HG03196 (cell line): ENCODE measurements around the gene TMEM163.

Source experiments
- ATAC-seq: cut with Tn5 transposase; IDR thresholded peaks from one replicate; pipeline ENCODE4 v1.9.1; 2021; ENCODE audit not compliant: unreplicated experiment

Gene TMEM163

DNA sequence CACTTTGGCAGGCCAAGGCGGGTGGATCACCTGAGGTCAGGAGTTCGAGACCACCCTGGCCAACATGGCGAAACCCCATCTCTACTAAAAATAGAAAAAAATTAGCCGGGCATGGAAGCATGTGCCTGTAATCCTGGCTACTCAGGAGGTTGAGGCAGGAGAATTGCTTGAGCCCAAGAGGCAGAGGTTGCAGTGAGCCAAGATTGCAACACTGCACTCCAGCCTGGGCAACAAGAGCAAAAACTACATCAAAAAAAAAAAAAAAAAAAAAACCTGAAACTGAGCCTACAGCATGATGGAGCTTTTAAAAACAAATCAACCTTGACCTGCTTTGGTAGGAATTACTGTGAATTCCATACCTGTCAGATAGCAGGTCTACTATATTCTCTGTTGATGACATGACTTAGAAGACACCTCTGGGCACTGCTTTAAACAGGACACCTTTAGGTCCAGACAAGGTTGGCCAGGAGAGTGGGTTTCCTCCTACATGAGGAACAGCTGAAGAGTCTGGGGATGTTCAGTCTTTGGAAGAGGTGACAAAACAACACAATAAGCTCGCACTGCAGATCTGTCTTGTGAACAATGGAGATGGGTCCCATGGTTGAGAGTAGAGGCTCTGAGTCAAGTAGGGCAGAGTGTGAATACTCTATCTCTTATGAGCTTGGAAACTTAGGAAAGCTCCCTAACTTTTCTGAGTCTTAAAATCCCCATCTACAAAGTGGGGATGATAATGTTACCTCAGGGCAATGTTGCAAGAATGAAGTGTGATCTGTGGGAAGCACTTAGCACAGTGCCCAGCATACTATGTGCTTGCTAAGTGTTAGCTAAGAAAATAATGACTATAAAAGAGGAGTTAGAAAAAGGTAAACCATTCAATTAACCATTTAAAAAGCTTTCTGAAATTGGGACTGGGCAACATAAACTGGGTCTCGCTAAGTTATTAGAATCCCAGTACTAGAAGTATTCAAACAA lies 25.2 kb downstream of the TMEM163 start:
- ATAC-seq = no peak

DNA sequence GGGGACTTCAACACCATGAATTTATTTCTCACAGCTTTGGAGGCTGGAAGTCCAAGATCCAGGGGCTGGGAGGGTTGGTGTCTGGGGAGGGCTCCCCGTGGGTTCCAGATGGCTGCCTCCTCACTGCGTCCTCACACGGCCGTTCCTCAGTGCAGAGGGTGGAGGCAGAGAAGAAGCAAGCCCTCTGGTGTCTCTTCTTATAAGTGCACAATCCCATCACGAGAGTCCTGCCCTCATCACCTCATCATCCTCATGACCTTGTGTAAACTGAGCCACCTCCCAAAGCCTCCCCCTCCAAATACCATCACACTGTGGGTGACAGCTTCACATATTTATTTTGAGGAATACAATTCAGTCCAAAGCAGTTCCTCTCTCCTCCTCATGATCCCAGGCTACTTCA lies 26.3 kb downstream of the TMEM163 start:
- ATAC-seq = no peak

DNA sequence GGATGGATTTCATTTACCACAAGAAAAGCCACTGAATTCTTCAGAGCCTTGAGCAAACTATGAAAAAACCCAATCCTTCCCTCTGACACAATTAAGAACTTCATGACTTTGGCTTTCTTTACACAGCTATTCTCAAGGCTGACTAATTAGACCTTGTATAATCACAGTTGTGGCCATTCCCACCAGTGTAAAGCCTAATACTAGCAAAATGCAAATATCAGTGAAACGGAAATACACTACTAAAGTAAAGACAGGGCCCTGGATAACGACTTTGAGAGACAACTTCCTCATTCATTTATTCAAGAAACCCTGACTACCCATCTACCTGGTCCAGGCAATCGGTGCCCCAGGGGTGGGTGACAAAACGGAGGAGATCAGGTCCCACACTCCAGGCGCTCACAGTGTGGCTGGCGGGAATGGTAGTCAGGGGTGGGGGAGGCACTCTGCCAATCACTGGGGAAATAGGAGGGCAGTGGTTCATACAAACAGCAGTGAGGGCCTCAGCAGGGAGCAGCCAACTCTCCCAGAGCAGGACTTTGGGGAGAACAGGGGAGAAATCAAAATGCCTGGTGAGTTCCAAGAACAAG lies 28.1 kb downstream of the TMEM163 start:
- no peak for ATAC-seq

DNA sequence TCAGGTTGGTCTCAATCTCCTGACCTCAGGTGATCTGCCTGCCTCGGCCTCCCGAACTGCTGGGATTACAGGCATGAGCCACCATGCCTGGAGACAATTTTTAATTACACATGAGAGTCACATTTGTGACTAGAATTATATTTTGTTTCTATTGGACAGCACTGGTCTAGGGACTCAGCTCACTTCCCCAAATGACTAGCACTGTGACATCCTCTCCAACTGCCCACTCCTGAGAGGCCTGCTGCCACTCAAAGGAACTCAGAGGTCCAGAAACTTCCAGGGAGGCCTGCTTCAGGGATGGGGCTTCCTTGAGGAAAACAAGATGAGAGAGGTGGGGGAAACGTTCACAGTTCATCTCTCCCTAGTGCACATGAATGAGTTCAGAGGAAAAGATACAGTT lies 29.5 kb downstream of the TMEM163 start:
- ATAC-seq = no peak

DNA sequence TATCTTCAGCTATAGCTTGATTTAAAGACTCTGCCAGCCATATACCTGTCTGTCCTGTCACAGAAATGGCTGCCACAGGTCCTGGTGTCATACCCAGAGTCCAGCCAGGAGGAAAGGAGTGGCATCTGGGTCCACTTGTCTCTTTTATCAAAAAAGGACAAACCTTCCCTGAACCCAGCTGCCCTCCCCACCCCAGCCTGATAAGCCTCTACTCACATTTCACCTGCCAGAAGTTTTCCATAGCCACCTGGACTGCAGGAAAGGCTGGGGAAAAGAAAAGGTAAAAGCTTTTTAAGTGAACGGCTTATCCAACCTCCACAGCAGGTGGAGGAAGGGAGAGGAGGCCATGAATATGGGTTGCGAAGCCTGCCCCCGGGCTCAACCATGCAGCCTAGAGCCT lies 32.8 kb downstream of the TMEM163 start:
- ATAC-seq = no peak

DNA sequence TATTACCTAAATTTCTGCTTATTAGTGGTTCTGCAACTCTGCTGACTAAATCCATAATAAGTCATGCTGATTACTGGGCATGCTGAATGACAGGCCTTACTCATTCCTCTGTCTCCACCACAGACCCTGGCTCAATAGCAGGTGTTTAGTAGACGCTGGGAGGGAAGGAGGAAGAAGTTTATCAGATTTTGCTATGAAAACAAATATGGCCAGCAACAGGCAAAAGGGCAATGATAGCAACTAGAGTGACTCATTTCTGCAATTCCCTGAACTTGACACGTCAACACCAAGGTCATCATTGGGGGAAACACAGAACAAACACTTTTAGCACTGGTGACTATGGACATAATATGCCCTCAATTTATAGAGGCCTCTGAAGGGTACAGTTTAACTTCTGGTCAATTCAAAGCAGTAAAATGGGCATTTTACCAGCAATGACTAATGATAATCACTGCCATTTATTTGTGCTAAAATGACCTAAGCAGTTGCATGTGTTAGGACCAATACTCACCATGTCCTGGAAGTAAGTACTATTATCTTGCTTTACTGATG lies 35.2 kb downstream of the TMEM163 start:
- ATAC-seq = peak; percentile 70

DNA sequence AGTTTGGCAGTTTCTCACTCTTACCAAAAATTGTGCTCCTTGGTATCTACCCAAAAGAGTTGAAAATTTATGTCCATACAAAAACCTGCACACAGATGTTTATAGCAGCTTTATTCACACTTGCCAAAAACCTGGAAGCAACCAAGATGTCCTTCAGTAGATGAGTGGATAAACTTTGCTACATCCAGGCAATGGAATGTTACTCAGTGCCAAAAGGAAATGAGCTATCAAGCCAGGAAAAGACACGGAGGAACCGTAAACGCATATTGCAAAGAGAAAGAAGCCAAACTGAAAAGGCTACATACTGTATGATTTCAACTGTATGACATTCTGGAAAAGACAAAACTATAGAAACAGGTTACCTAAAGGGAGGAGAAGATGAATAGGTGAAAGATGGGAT lies 36.1 kb downstream of the TMEM163 start:
- no peak for ATAC-seq

DNA sequence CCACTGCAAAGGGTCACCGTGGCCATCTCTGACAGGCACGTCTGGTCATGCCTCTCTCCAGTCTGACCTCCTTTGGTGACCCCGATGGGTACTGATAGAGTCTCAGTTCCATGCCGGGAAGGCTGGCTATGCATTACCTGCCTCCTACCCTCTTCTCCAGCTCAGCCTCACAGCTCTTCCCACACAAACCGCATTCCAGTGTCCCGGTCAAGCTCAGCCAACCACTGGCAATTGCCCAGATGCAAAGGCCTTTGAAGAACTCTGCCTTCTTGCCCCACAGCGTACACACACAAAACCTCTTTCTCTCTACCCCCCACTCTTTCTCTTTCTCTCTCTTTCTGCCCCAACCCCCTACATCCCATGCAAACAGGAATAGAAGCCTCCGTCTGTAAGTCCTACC lies 37.6 kb downstream of the TMEM163 start:
- ATAC-seq = no peak

DNA sequence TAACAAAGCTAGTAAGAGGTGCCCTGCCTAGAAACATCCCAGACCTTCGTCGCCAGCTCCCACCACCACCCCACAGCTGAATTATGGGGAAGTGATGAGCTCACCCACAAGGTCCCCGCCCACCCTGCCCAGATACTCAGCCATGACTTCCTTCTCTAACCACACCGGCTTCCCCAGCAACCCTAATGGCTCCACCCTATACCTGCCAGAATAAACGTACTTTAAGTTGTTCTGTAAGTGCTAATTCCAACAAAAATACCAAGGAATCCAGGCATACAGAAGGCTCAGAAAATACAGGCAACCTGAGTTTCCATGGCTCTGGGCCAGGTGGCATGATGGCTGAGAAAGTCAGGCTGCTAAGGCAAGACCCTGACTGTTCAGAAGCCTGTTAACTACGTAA lies 39.1 kb downstream of the TMEM163 start:
- no peak for ATAC-seq

DNA sequence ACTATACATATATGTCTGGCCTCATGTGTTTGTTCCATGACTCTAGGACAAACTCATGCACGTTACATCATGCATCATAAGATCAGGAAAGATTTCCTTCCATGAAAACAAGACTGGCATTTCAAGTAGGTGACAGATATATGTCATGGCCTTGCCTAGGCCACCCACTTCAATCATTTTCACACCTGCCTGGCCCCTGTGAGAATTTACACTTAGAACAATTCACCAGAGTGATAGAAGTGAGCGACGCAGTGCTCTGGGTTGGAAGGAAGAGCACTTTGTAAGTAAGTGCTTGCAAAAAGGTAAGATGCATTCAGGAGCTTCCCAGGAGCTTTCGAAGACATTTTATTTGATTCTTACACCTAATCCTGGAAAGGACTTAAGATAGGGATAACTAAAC lies 39.5 kb downstream of the TMEM163 start:
- no peak for ATAC-seq

DNA sequence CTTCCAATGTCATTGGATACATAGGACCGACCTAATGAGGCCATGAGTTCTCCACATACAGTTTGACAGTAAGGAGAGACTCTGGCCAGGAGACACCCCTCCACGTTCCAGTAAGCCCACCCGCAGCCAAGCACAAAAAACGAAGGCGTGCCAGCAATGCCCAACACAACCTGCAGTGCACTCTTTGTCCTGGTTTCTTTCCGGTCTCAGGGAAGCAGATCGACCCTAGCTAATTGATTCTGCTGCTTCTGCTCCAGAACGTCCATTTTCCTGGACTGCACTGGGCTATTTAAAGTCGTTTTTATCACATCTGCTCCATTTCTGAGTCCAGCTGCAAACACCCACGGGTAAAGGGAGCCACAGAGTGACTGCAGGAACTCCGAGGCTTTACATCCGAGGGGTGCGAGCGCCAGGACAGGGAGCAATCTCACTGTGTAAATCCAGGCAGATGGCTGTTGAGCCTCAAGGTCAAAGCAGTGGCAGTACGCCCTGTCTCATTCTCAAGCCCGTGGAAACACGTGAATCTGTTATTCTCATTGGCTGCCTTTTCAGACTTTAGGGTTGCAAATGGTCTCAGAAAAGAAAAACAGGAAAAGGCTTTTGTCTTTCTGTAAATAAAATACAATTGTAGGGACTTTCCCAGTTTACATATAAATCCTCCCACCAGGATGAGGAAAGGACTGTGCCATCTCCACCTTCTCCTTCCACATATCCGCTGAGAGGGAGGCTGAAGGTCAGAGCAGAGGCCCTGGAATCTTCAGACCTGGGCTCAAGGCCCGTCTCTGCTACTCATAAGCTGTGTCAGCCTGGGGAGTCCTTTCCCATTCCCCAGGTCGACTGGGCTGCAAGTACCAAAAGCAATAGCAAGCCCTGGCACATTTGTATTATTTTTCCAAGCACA lies 40.7 kb downstream of the TMEM163 start:
- ATAC-seq = no peak

DNA sequence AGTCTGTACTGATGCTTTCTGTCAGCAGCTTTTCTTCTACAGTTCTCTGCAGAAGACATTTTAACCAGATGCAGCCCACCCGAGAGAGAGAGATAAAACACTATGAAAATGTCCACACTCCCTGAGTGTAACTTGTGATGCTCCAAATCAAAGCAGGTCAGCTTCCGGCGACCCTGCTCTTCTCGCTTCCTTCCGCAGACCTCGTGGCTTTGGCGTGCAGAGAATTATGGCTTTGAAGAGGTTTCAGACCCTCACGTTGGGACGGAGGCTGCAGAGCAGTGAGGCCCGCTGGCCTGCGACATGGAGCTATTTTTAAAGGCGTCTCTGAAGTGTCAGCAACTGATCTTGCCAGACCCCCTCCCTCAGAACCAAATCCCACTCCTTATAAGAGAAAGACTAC lies 41.8 kb downstream of the TMEM163 start:
- ATAC-seq = no peak

DNA sequence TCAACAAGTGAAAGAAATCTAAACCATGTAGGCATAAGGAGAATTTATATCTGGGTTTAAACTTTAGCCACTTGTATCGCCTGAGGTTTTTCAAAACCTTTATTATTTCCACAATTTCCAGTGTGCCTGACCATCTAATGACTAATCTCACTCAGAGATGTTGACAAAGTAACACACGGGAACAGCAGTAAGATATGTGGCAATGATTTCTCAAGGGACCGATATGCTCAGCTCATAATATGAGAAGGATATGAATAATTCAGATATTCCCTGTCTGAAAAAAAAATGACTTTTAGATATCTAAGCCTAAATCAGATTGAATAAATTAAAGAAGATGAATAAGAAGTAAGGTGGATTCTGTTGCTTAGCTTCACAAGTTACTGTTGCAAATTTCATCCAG lies 43.5 kb downstream of the TMEM163 start:
- ATAC-seq = no peak

DNA sequence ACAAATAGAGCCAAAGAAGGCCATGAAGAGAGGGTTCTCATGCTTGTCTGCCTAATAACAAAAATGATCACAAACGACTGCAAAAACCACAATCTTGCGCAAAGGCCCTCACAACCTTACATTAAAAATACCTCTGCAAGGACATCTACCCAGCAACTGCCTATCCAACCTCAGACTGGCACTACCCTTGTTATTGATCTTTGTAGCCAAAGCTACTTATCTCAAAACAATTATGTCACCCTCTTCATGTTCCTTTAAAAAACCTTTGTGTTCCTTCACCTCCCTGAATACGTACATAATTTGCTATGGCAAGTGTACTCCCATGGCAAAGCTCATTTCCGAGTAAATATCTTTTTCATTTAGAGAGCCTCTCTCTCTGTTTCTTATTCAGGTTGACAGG lies 44.1 kb downstream of the TMEM163 start:
- no peak for ATAC-seq

DNA sequence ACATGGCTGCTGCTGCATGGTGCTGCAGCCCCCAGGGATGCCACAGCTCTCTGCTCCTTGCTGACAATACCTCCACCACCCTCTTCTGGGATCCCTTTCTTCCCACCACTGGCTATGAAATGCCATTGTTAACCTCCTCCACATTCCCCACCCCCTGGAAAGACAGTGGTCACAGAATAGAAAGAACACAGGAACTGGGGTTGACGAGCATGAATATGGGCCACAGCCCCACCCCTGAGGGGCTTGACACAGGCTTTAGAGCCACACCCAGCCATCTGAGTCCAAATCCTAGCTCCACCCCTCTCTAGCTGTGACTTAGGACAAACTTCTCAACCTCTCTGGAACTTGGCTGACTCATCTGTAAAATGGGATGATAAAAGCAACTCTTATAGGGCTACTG lies 47.3 kb downstream of the TMEM163 start:
- ATAC-seq = no peak

DNA sequence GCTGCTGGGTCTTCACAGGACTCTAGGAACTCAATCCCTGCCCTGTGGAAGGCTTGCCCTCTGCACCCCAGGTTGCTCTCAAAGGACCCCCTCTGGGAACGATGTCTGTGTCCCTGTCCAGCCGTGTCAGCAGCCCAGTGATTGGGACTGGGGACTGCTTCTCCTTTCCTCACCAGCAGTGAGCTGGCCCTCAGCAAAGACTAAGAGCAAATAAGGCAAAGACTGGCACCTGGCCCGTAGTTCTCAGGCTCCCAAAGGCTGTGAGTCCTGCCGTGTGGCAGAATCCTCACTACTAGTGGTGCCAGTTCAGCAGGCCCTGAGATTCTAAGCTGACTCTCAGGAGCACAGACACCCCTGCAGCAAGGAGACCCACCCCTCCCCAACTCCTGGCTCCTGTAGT lies 47.8 kb downstream of the TMEM163 start:
- ATAC-seq = no peak

DNA sequence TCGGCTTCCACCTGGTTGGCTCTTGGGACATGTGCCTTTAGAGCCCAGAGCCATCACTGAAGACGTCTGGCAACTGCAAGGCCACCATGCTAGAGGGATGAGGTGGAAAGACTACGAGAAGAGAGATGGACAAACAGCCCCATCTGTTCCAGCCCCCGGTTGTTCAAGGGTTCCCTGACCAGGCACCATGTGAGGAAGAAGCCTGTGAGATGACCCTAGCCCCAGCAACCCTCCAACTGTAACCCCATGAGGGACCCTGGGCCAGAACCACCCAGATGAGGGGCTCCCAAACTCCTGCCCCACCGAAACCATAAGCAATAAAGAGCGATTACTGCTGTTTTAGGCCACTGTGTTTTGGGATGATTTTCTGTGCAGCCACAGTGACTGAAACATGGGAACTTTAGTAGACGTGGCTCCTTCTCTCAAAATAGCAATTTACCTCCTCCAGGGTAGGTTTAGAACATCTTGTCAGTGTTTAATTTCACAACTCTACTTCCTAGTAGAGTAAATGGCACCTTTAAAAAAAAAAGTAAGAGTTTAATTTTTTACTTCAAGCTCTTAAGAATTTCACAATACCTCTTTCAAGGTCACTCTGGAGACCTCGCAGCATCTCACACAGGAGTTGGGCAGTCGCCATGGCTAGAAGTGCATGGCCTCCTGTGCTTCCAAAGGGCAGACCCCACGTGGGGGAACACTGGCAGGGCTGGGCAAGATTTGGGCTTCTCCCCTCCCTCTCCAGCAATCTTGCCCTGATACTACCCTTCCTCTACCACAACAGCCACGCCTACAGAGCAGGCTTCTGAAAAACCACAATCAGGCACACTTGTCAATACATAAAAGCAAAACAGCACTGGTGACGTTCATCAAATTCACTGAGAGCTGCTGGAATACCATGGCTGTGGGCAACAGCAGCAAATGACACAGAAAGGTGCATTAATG lies 48.8 kb downstream of the TMEM163 start:
- no peak for ATAC-seq

DNA sequence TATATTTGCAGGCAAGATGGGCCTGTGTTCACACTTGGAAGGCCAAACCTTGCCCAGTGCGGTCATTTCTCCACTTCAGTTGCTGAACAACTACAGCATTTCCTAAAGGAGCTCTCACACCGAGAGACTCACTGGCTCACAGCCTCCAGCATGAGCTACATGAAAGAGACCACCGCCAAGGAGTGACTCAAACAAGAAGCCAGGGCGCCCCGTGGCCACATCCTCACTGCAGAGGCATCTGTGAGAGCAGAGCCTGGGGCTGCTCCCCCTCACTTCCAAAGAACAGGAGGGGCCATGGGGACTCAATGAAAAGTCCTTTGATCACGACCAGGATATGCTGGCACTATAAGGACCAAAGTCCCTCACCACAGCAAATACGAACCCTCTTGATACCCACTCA lies 50.0 kb downstream of the TMEM163 start:
- no peak for ATAC-seq

DNA sequence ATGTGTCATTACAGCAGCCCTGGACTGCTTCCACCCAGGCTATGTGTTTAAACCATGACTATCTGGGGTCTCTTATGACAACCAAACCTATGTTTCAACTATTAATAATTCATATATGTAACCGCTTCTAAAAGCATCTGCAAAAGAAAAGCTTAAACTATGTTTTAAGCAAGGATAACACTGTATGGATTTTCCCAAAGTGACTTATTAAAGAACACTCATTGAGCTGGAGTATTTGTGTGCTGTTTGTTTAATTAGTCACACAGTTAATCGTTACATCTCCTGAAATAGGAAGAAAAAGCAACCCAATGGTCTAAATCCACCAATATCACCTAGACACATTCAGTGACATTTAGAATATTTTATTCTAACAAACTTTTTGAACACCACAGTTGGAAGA lies 51.3 kb downstream of the TMEM163 start:
- ATAC-seq = no peak

DNA sequence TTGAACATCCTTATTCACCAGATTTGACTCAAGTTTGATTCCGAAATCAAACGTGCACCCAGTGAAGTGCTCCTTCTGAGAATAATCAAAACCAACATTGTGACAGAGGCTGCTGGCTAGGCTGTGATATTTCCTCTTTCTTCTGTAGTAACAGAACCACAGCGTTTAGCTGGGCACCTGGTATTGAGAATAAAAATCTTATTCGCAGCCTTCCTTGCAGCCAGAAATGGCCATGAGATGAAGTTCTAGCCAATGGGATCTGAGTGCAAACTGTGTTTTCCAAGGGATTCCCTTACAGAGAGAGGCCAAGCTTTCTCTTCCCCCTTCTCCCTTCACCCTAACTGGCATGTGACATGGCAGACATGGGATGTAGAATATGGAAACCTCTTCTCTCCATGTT lies 51.7 kb downstream of the TMEM163 start:
- no peak for ATAC-seq
